Fibroblast of the aortic adventitia (primary cell): ENCODE data around the gene CDH20. TPM values are rescaled to one million over a fixed set of nuclear protein-coding genes. Genes with fewer than 3 reads are reported as not detected.

Source experiments
- DNase-seq: peaks from one replicate; pipeline ENCODE4 v3.0.0-alpha.2; 2010; ENCODE audit warnings: low read depth
- H3K4me3 ChIP-seq: 2 replicates; pipeline ENCODE4 v1.5.1; 2011; ENCODE audit warnings: low read depth, mild to moderate bottlenecking, control low read depth, low read length, moderate library complexity
- total RNA-seq: library from RNA; depleted of rRNA; stranded (reverse); fragments of >200 nt; gene quantifications from 2 replicates; pipeline ENCODE4 v1.2.3, GENCODE V29; 2012; ENCODE audit warnings: low replicate concordance
- TF ChIP-seq, protein P1 (sequence below): IDR thresholded peaks from 2 replicates; pipeline ENCODE4 v1.5.1; 2011; ENCODE audit warnings: mild to moderate bottlenecking, low read length, control low read depth, inconsistent platforms; ENCODE audit not compliant: insufficient read depth

CDH20 gene
- total RNA-seq, 1 donor, result 0.09 TPM

DNA sequence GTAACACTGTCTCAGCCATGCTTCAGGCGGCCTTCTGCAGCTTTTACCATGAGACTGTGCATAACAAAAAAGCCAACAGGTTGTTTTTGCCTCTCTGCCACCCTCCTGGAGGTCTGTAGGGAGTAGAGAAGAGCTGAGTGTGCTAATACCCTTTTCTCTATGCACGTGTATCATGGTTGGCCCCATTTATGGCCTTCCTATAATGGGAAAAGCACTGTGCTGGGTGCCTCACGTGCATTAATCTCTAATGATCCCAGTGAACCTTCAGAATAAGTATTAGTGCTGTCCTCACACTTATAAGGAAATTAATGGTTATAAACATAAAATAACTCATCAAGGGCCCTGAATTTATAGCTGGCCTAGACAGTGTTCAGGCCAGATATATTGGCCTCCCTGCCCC, 164.2 kb downstream of the CDH20 start:
- no peak for DNase-seq
- no peak overlapping the region for H3K4me3 ChIP-seq
- TF ChIP-seq, protein P1, sequence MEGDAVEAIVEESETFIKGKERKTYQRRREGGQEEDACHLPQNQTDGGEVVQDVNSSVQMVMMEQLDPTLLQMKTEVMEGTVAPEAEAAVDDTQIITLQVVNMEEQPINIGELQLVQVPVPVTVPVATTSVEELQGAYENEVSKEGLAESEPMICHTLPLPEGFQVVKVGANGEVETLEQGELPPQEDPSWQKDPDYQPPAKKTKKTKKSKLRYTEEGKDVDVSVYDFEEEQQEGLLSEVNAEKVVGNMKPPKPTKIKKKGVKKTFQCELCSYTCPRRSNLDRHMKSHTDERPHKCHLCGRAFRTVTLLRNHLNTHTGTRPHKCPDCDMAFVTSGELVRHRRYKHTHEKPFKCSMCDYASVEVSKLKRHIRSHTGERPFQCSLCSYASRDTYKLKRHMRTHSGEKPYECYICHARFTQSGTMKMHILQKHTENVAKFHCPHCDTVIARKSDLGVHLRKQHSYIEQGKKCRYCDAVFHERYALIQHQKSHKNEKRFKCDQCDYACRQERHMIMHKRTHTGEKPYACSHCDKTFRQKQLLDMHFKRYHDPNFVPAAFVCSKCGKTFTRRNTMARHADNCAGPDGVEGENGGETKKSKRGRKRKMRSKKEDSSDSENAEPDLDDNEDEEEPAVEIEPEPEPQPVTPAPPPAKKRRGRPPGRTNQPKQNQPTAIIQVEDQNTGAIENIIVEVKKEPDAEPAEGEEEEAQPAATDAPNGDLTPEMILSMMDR, result no peak

DNA sequence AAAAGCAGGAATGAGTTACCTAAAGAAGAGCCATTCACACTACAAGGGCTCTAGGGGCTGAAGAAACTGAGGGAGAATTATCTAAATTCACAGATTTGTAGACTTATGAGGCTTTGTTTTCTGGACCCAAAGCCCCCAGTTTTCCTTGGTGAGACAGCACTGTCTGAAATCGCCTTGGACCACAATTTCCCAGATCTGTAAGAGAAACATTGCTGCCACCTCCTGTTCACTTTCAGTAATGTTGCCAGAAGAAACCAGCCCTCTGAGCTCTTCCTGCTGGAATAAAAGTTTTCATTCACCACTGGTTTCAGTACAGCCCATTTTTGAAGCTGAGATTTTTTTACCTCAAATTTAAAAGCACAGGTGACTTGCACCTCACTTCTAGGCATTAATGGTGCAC, 169.2 kb downstream of the CDH20 start:
- DNase-seq, result peak; percentile 80
- no peak overlapping the region for H3K4me3 ChIP-seq
- TF ChIP-seq, protein P1, result peak; percentile 77

DNA sequence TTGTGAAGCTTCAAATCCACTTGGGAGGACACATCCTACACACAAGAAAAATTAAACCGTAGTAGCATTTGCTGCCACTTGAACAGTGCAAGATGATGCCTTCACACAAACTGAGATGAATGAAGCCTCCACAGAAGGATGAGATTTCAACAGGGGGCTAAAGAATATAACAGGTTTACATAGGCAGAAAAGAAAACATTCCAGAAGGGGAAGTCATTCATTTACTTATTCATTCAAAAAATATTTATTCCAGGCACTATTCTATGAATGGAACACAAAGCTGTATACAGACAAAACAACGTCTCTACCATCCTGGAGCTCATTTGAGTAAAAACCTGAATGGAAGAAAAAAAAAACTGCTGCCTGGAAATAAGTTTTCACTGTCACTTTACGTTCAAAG, 170.5 kb downstream of the CDH20 start:
- peak; percentile 7 for DNase-seq
- TF ChIP-seq, protein P1, result no peak
- no peak overlapping the region for H3K4me3 ChIP-seq

DNA sequence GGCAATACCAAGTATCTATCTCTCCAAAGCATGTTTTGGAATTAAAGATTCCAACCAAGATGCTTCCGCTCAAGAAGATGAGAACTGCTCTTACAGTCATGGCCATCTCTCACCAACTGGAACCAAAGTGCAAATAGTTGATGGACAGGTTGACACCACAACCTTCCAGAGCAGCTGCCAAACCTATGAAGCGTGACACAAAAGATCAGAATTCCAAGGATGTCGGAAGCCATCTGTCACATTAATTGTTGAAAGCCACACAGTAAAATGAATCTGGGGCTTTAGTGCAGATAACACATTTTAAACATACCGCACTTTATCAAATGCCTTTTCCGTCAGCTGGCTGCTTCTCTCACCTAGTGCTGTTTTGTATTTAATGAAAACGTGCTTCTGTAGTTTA, 195.7 kb downstream of the CDH20 start:
- no peak for DNase-seq
- H3K4me3 ChIP-seq, result no peak overlapping the region
- TF ChIP-seq, protein P1, result no peak

DNA sequence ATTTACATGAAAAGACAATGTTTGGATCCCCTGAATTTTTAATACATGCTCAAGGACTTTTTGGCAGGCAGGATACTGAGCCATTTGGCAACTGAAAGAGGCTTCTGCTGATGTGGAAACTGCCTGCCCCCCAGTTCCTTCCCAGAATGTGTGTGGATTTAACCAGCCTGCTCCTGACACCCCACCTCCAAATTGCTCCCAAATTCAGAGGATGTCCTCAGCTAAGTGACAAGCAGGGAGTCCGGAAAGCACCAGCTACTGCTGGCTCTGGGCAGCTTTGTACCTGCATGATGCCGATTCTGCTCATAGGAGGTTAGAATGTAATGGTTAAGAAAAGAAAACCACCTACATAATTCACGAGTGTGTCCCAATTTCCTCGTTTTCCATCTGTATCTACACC, 197.5 kb downstream of the CDH20 start:
- TF ChIP-seq, protein P1, result no peak
- H3K4me3 ChIP-seq, result no peak overlapping the region

DNA sequence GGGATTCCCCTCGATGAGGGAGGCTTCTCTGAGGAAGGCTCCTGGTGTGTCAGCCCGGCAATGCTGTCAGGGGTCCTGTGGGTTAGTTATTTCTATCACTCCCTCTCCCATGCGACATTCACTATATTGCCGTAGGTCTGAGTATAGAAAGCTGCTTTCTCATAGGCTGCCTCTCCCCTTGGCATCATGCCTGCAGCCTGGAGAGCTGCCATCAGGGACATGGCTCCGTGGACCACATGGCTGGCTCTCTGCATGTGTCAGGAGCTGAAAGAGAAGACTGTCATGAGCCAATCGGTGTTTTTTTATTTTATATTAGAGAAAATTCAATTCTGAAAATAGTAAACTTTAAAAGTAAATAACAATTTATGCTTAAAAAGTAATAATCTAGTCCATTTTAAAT, 198.0 kb downstream of the CDH20 start:
- TF ChIP-seq, protein P1, result no peak
- H3K4me3 ChIP-seq, result no peak overlapping the region
- DNase-seq, result no peak

More for the DNA sequence above, 197.5 kb downstream of the CDH20 start:
- no peak for DNase-seq

DNA sequence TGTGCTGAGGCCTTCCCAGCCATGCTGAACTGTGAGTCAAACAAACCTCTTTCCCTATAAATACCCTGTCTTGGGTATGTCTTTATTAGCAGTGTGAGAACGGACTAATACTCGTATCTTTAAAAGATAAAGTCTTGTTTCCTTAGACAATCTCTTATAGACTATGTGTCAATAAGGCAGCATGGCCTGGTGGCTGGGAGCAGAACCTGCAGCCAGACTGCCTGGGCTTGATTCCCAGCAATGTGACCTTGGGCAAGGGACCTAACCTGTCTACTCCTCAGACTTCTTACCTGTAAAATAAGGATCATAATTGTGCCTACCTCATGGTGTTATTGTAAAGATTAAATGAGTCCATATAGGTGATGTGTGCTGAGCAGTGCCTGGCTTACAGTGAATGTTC, 198.7 kb downstream of the CDH20 start:
- no peak for DNase-seq
- no peak overlapping the region for H3K4me3 ChIP-seq
- TF ChIP-seq, protein P1, result no peak
